A549 (cell line): ENCODE data around the gene HBS1L.

Experiments used
- EP300 ChIP-seq, 2 experiments: fragments of >200 bp; sonication (Bioruptor Twin); formaldehyde crosslinking; IDR thresholded peaks; 2 replicates in 1 of 2; 3 replicates in 1 of 2; pipeline ENCODE4 v1.6.1; 2016 to 2017
- ESRRA ChIP-seq: fragments of 150-350 bp; IDR thresholded peaks from 2 replicates; pipeline ENCODE4 v1.6.1; 2014; ENCODE audit warnings: mild to moderate bottlenecking, low read length, borderline replicate concordance
- PBX3 ChIP-seq: IDR thresholded peaks from 2 replicates; pipeline ENCODE4 v1.6.1; 2012
- PHF8 ChIP-seq: fragments of 200-600 bp; sonication (generic); IDR thresholded peaks from 2 replicates; pipeline ENCODE4 v1.6.1; 2016; ENCODE audit warnings: low read depth, mild to moderate bottlenecking, antibody characterized with exemption, moderate library complexity, borderline replicate concordance
- RAD21 ChIP-seq, 2 experiments: fragments of >200 bp in 1 of 2; sonication (Bioruptor Twin) in 1 of 2; formaldehyde crosslinking in 1 of 2; IDR thresholded peaks in 1 of 2; conservative IDR thresholded peaks in 1 of 2; 2 replicates in 1 of 2; 3 replicates in 1 of 2; pipeline ENCODE4 v1.6.1; 2012 to 2018; ENCODE audit warnings: inconsistent platforms in 1 of 2
- RNF2 ChIP-seq: fragments of 200-600 bp; sonication (generic); IDR thresholded peaks from 2 replicates; pipeline ENCODE4 v1.6.1; 2016; ENCODE audit warnings: low read depth, mild to moderate bottlenecking, antibody characterized with exemption, moderate library complexity, borderline replicate concordance
- TP53 ChIP-seq: fragments of 250-450 bp; sonication (Bioruptor Pico); IDR thresholded peaks from 2 replicates; pipeline ENCODE4 v1.5.0; 2021; ENCODE audit warnings: mild to moderate bottlenecking, moderate library complexity
- USF2 ChIP-seq: fragments of 450-650 bp; IDR thresholded peaks from 2 replicates; pipeline ENCODE4 v1.6.1; 2014; ENCODE audit warnings: antibody characterized with exemption
- TF ChIP-seq, protein P1 (sequence below): fragments of >200 bp; sonication (Bioruptor Twin); formaldehyde crosslinking; IDR thresholded peaks from 3 replicates; pipeline ENCODE4 v1.5.1; 2016

DNA sequence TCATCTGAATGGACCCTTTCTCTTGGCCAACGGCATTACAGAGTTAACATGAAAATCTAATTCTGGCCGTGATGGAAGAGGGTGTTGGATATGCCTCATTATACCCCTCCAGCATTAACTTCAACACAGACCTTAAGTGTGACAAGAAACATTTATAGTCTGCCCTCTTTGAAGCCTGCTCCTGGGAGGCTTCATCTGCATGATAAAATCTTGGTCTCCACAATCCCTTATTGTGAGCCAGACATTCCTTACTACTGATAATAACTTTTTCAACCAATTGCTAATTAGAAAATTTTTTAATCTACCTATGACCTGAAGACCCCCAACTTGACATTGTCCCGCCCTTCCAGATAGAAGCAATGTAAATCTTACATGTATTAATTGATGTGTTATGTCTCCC lies 9.3 kb upstream of the HBS1L start:
- TF ChIP-seq, protein P1, sequence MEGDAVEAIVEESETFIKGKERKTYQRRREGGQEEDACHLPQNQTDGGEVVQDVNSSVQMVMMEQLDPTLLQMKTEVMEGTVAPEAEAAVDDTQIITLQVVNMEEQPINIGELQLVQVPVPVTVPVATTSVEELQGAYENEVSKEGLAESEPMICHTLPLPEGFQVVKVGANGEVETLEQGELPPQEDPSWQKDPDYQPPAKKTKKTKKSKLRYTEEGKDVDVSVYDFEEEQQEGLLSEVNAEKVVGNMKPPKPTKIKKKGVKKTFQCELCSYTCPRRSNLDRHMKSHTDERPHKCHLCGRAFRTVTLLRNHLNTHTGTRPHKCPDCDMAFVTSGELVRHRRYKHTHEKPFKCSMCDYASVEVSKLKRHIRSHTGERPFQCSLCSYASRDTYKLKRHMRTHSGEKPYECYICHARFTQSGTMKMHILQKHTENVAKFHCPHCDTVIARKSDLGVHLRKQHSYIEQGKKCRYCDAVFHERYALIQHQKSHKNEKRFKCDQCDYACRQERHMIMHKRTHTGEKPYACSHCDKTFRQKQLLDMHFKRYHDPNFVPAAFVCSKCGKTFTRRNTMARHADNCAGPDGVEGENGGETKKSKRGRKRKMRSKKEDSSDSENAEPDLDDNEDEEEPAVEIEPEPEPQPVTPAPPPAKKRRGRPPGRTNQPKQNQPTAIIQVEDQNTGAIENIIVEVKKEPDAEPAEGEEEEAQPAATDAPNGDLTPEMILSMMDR: no peak
- TF ChIP-seq ESRRA (no peak), RAD21 (conservative IDR thresholded peaks at IDR 0.05 in 1 of 2, IDR thresholded peaks at IDR 0.05 in 1 of 2) (no peak), TP53 (CRISPR knock-in tag) (no peak), USF2 (no peak), PBX3 (no peak), PHF8 (no peak), RNF2 (no peak), EP300 (IDR thresholded peaks at IDR 0.05) (no peak)
